Ovary (tissue), 9 donors: ENCODE measurements around the gene GPR37. TPM values are rescaled to one million over a fixed set of nuclear protein-coding genes. Genes with fewer than 3 reads are reported as not detected.

Experiments used
- DNase-seq, 5 donors: peaks; one replicate each; pipeline ENCODE4 v3.0.0-alpha.2; 2019 to 2020
- H3K27ac ChIP-seq, 2 donors: fragments of 200-600 bp; one replicate each; pipeline versions ENCODE4 v1.5.1 to v1.8.0; 2019 to 2022
- H3K27me3 ChIP-seq: fragments of 200-600 bp; one replicate; pipeline ENCODE4 v1.8.0; 2022
- H3K36me3 ChIP-seq: fragments of 200-600 bp; sonication (generic); one replicate; pipeline ENCODE4 v1.5.1; 2019
- H3K4me1 ChIP-seq: one replicate; pipeline ENCODE4 v1.8.1; 2013; ENCODE audit warnings: mild to moderate bottlenecking, moderate library complexity; ENCODE audit not compliant: insufficient read depth
- H3K4me3 ChIP-seq: fragments of 200-600 bp; sonication (generic); one replicate; pipeline ENCODE4 v1.5.1; 2017
- H3K9me3 ChIP-seq, 2 donors: fragments of 200-600 bp in 1 of 2; sonication (generic) in 1 of 2; one replicate each; pipeline versions ENCODE4 v1.5.1 to v1.8.1; 2013 to 2019; ENCODE audit warnings: mild to moderate bottlenecking in 1 of 2, moderate library complexity in 1 of 2
- CTCF ChIP-seq, 3 donors: fragments of 450-650 bp in 2 of 3; fragments of 200-600 bp in 1 of 3; IDR thresholded peaks; one replicate each; pipeline versions ENCODE4 v1.5.1 to v1.8.0; 2016 to 2022; ENCODE audit warnings: antibody characterized with exemption in 3 of 3, mild to moderate bottlenecking in 1 of 3
- EP300 ChIP-seq: sonication (generic); formaldehyde crosslinking; IDR thresholded peaks from one replicate; pipeline ENCODE4 v1.6.1; 2017; ENCODE audit warnings: antibody characterized with exemption
- POLR2A ChIP-seq: fragments of 450-650 bp; IDR thresholded peaks from one replicate; pipeline ENCODE4 v1.6.1; 2017; ENCODE audit warnings: antibody characterized with exemption, mild to moderate bottlenecking, moderate library complexity
- WGBS, 3 donors: extraction: QIAGEN DNeasy Blood & Tissue Kit in 1 of 3; methylation state at CpG; one replicate each; pipeline versions ENCODE4 v1.1.5 to v1.1.7; 2013 to 2017; 5-methylcytosine and 5-hydroxymethylcytosine counted together
- intact Hi-C, 4 donors: fragments of 100-400 bp; cut with DNase I; formaldehyde crosslinking; loops; one replicate each; pipeline versions ENCODE4 v1.11.0 to v1.15.1; 2022 to 2023
- polyA plus RNA-seq, 2 donors: library from polyadenylated mRNA; stranded (reverse); fragments of 200-250 nt in 1 of 2; fragments of 350-450 nt in 1 of 2; fragmentation: Illumina TruSeq in 1 of 2; extraction: RNeasy Lipid Tissue Mini Kit (QIAGEN cat#74804) in 1 of 2; gene quantifications; one replicate each; pipeline ENCODE4 v1.2.3, GENCODE V29; 2013 to 2014
- total RNA-seq, 7 donors: library from RNA; depleted of rRNA in 2 of 7; stranded (reverse); fragments of >200 nt in 2 of 7; fragmentation: NEBNext Ultra II Directional in 3 of 7; extraction: Animal tissue kit (Norgen Biotek cat#: 25700) in 3 of 7; gene quantifications; one replicate each; pipeline versions ENCODE4 v1.1.0 to v1.2.4, GENCODE V29; 2016 to 2023
- donor health status: DM: no; HTN: no; CAD: no; lungs with moderate emphysema.
- donor health status: DM: no; HTN: no; CAD: no.
- donor health status: Bipolar disorder and iron deficiency.
- donor health status: DM: yes; HTN: yes; CAD: no.
- donor health status: DM: no; HTN: no; CAD: no.
- donor health status: DM: yes; HTN: yes; CAD: no.

The GPR37 gene
- total and polyA plus RNA-seq, 9 donors = 0.08 to 2.1 (median 0.22) TPM; not detected in 1

- Histone ChIP-seq H3K27ac (no peak overlapping the region), H3K4me1 (no peaks in the 10 kb centered on the region), H3K4me3 (no peak overlapping the region), H3K36me3 (no peaks in the 10 kb centered on the region), H3K27me3 (no peaks in the 10 kb centered on the region), H3K9me3 (no peaks in the 10 kb centered on the region)
- intact Hi-C loops = no loop called here
- 87 to 100% (median 97%) methylated on average over 1 of the region's 1 CpG for WGBS, 3 donors
- TF ChIP-seq EP300 (no peak), POLR2A (no peak), CTCF (IDR thresholded peaks at IDR 0.05) (no peak)
- no peak for DNase-seq
Measured at GRCh38 chr7:124811341-124811740, 45.7 kb upstream of the GPR37 start.

GRCh38 chr7:124810605-124811004, 45.0 kb upstream of the GPR37 start:
- 53 to 64% (median 56%) methylated on average over 3 of the region's 3 CpGs for WGBS, 3 donors
- Histone ChIP-seq H3K27ac (no peak overlapping the region), H3K36me3 (no peaks in the 10 kb centered on the region), H3K4me1 (no peaks in the 10 kb centered on the region), H3K27me3 (no peaks in the 10 kb centered on the region), H3K9me3 (no peaks in the 10 kb centered on the region), H3K4me3 (no peak overlapping the region)
- no peak for DNase-seq
- intact Hi-C loops = no loop called here
- no peak for TF ChIP-seq POLR2A
- TF ChIP-seq CTCF (IDR thresholded peaks at IDR 0.05) = no peak
- TF ChIP-seq EP300 = no peak

DNA sequence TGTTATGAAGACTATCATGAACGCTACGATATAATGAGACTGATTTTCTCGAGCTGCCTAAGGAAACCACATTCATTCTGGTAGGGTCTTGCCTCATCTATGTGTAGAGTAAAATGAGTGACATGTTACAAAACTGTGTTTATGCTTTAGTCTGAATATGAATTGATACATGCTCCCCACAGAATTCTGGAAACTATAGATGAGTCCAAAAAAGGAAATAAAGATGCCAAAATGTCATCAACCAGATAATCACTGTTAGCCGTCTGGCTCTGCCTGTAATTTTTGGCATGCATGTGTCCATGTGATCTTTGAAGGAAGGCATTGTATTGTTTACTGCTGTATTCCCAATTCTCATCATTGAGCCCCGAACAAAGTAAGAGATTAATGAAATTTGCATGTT, 42.6 kb upstream of the GPR37 start:
- intact Hi-C loops = no loop called here
- Histone ChIP-seq H3K4me1 (no peaks in the 10 kb centered on the region), H3K27ac (no peak overlapping the region), H3K9me3 (no peaks in the 10 kb centered on the region), H3K36me3 (no peaks in the 10 kb centered on the region), H3K27me3 (no peaks in the 10 kb centered on the region), H3K4me3 (no peak overlapping the region)
- DNase-seq = no peak
- 74 to 84% (median 84%) methylated on average over 5 of the region's 5 CpGs for WGBS, 3 donors
- TF ChIP-seq EP300 = no peak
- TF ChIP-seq POLR2A = no peak
- no peak for TF ChIP-seq CTCF (IDR thresholded peaks at IDR 0.05)

DNA sequence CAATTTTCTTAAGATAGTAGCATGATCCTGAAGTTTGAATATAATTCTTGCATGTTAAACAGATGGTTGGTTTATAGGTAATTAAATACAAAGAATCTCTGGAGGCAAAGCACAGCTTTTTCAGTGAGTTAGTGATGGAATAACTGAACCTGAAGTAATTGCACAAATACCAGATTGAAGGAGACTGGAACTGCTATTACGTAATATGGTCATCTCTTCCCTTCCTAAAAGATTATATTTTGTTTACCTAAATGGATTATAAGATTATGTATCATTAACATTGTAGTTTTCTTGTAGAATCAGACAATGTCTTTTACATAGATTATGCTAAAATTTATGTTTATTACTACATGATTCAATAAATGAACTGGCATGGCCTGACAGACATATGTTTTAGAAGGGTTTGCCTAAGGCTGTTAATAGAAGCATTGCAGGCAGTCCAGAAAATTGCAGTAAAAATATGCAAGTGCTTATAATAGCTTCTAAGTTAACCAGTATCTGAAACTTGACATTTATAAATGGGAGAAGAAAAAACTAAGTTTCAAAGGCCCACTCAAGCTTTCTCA, 35.8 kb upstream of the GPR37 start:
- WGBS, 3 donors = 84 to 96% (median 93%) methylated on average over 1 of the region's 1 CpG
- H3K9me3 ChIP-seq = no peaks in the 10 kb centered on the region
- no peak overlapping the region for H3K27ac ChIP-seq
- H3K27me3 ChIP-seq = no peaks in the 10 kb centered on the region
- no peaks in the 10 kb centered on the region for H3K4me1 ChIP-seq
- TF ChIP-seq POLR2A (no peak), EP300 (no peak), CTCF (IDR thresholded peaks at IDR 0.05) (no peak)
- intact Hi-C loops = no loop called here
- no peak overlapping the region for H3K4me3 ChIP-seq
- no peak for DNase-seq
- H3K36me3 ChIP-seq = no peaks in the 10 kb centered on the region
